Measurements from ENCODE around the gene RAP2A.

DNA sequence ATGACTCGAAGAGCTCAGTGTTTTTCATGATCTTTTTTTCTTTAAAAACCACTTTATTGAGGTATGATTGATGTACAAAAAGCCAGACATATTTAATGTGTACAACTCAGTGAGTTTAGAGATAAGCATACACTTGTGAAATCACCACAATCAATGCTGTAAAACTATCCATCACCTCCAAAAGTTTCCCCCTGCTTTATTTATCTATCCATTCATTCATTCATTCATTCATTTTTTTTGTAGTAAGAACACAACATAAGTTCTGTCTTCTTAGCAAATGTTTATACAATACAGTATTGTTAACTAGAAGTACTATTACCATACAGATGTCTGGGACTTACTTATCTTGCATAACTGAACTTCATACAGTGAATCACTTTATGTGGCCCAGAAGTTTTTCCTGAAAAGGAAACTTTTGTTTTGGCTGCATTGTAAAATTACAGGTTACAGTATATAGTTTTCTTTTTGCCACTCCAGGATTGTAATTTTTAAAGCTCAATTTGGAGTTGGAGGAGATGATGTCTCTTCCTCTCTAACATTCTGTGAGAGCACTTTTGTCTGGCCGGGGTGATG lies 6.7 kb downstream of the RAP2A start:
- TF ChIP-seq EZH2 (IDR thresholded peaks at IDR 0.05) = no peak
- TF ChIP-seq POLR2AphosphoS5 (IDR thresholded peaks at IDR 0.05; ENCODE audit: borderline replicate concordance, low read depth, low read length) = no peak
- no peak for TF ChIP-seq FOXP2 (optimal IDR thresholded peaks at IDR 0.05; ENCODE audit: control extremely low read depth, extremely low read length, insufficient read depth)
